Cardiac fibroblast (primary cell): ENCODE measurements around the gene TTC29.
"Not testable (repeated sequence)": the region's sequence is repeated elsewhere in the genome, so short reads cannot be mapped to it uniquely, and the experiment has no call there.

Source experiments
- DNase-seq, 2 donors: peaks; one replicate each; pipeline versions ENCODE4 v3.0.0 to v3.0.0-alpha.2; 2010; ENCODE audit warnings: low read depth in 2 of 2
- H3K4me3 ChIP-seq, 2 donors: replicated peaks in 1 of 2; 1 replicate in 1 of 2; 2 replicates in 1 of 2; pipeline ENCODE4 v1.5.1; 2011; ENCODE audit warnings: low read depth in 2 of 2, low read length in 2 of 2, mild to moderate bottlenecking in 2 of 2, moderate library complexity in 1 of 2
- TF ChIP-seq, protein P1 (sequence below): IDR thresholded peaks from one replicate; pipeline ENCODE4 v1.5.1; 2011; ENCODE audit warnings: low read depth, mild to moderate bottlenecking, low read length, inconsistent platforms

Gene TTC29

DNA sequence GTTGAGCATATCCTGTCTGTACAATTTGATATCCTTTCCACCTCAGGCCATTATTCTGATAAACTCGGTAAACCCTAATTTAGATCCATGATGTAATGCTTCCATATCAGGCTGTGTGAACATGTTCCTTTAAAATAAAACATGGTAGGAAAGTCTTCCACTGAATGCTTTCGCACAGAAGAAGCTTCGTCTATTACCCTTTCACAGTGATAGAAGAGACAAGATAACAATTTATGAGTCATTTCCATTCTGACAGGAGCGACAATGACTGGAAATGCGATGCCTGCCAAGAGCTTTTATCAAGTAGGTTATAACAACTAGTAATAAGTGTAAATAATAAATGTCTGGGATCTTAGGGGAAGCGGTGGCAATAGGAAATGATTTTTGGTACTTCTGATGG lies 98.8 kb downstream of the TTC29 start:
- TF ChIP-seq, protein P1, sequence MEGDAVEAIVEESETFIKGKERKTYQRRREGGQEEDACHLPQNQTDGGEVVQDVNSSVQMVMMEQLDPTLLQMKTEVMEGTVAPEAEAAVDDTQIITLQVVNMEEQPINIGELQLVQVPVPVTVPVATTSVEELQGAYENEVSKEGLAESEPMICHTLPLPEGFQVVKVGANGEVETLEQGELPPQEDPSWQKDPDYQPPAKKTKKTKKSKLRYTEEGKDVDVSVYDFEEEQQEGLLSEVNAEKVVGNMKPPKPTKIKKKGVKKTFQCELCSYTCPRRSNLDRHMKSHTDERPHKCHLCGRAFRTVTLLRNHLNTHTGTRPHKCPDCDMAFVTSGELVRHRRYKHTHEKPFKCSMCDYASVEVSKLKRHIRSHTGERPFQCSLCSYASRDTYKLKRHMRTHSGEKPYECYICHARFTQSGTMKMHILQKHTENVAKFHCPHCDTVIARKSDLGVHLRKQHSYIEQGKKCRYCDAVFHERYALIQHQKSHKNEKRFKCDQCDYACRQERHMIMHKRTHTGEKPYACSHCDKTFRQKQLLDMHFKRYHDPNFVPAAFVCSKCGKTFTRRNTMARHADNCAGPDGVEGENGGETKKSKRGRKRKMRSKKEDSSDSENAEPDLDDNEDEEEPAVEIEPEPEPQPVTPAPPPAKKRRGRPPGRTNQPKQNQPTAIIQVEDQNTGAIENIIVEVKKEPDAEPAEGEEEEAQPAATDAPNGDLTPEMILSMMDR = no peak
- DNase-seq = no peak
- H3K4me3 ChIP-seq = no peak overlapping the region

DNA sequence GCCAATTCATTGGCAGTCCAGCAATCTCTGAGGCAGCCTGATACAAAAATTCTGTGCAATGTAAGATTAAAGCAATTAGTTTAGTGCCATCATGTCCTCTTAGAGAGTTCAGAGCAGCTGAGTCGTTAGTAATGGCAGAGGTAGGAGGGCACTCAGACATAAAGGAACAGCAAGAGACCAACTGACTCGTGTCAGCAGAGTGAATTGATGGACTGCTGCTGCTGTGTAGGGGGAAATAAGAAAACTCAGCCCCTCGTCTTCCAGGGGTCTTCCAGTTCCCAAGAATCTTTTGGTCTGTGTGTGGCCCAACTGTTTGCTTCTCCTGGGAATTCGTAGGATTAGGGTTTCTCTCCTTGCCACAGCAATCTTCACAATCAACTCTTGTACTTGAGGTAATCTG lies 100.9 kb downstream of the TTC29 start:
- DNase-seq = no peak
- H3K4me3 ChIP-seq = no peak overlapping the region
- TF ChIP-seq, protein P1 = no peak

DNA sequence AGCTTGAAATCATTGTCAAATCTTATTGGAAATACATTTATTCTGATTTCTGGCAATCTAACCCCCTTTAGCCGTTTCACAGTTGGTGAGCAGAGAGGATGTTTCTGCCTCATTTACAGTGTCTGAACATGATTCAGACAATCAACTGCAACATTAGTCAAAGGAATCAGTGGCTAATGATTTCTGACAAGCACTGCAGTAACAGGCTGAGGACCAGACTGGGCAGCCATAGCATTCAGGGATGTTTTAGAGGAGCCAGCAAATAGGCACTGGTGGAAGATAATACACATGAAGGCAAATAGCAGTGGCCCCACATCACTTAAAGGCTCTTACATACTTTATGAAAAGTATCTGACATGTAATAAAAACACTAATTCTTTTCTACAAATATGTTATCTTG lies 102.8 kb downstream of the TTC29 start:
- TF ChIP-seq, protein P1 = no peak
- DNase-seq = no peak
- H3K4me3 ChIP-seq = no peak overlapping the region

DNA sequence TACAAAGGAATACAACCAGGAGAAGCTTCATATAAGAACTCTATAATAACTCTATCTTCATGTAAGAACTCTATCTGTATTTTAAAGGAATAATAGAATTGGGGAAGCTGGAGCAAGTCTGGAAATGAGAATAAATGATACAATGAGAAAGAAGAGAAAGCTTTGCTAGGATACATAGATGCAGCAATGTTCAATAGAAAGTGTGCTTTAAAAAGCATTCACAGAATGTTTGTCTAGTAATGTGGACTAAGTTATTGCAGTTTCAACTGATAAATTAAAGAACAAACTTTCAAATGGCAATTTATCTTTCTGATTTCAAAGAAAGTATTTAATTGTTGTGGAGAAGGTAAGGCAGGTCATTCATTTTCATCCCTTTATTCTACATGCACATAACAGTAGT lies 104.9 kb downstream of the TTC29 start:
- TF ChIP-seq, protein P1 = no peak
- no peak overlapping the region for H3K4me3 ChIP-seq
- no peak for DNase-seq

DNA sequence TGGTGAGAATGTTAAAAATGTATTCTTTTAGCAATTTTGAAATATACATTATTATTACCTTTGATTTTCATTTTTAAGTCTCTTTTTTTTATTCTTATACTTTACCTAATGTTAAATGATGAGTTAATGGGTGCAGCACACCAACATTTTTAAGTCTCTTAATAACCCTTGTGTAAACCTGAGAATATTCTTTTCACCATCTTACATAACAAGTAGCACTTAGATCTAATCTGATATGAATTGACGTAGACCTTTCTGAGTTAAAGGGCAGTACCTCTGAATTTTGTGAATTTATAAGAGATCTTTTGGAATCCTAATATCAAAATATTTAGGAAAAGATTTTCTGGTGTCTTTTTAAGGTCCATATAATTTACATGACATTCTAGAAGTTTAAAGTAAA lies 110.6 kb downstream of the TTC29 start:
- H3K4me3 ChIP-seq = no peak overlapping the region
- TF ChIP-seq, protein P1 = no peak
- no peak for DNase-seq

DNA sequence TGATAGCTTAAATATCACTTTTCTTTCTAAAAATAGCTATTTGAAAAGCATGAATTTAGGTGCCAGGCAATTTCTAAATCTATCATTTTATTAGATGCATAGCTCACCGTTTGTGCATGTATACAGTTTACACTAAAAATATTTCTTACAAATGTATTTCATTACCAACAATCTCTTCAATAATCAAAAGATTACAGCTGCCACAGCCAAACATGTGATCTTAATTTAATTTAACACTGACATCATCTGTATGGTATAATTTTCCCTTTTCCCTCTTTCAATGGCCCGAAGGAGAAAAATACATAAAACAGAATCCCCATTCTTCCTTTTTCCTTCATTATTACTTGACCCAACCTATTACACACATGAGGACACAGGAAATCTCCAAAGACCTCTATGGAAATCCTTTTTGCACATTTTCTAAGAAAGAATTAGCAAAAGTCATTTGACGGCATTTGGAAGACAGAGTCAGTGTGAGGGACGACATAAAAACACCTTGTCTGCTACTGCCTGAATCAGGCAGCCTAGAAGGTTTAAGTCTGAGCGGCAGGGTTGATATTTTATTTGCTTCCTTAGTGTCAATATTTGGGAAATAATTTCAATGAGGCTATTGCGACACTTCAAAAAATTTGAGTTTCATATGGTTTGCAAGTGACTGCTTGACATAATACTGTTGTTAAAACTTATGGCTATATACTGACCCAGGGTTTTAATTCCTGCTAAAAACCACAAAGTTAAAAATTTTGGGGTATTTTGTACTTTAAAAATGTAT lies 111.2 kb downstream of the TTC29 start:
- TF ChIP-seq, protein P1 = no peak
- H3K4me3 ChIP-seq = no peak overlapping the region
- DNase-seq = no peak

DNA sequence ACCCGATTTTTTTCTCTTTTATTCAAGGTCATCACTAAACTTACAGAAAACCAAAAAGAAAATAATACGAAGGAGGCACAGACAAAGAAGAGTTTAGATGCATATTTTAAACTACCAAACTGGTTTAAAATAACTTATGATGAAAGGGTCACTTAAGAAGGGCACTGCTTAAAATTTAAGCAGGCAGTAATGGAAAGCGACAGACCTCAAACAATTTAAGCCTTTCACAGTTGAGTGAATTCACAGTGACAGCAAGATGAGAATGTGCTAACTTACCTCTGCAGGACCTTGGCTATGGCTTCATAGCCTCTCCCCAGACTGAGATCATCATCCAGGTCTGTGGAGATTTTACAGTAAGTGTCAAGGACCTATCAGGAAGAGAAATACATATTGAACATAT lies 112.1 kb downstream of the TTC29 start:
- TF ChIP-seq, protein P1 = no peak
- no peak for DNase-seq
- H3K4me3 ChIP-seq = no peak overlapping the region

DNA sequence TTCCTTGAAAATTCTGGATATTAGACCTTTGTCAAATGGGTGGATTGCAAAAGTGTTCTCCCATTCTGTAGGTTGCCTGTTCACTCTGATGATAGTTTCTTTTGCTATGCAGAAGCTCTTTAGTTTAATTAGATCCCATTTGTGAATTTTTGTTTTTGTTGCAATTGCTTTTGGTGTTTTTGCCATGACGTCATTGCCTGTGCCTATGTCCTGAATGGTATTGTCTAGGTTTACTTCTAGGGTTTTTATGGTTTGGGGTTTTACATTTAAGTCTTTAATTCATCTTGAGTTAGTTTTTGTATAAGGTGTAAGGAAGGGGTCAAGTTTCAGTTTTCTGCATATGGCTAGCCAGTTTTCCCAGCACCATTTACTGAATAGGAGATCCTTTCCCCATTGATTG lies 122.7 kb downstream of the TTC29 start:
- H3K4me3 ChIP-seq, DNase-seq: not testable (repeated sequence)
